Measurements from ENCODE around the gene SLC22A15. TPM values are rescaled to one million over a fixed set of nuclear protein-coding genes. Genes with fewer than 3 reads are reported as not detected.

The SLC22A15 gene
- total RNA-seq, 2 experiments from 2014 or later, result 0.07 to 0.25 TPM

DNA sequence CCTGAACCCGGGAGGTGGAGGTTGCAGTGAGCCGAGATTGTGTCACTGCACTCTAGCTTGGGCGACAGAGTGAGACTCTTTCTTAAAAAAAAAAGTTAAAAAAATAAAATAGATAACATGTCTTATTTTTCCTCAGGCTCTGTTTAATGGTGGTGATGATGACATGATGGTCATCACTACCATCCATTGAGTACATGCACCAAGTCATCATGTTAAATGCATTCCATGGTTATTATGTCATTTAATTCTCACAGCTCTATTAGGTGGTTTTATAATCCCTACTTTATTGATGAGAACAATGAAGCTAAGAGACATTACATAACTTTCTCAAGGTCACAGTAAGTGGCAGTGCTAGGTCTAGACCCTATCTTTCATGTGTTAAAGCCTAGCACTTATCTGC is 100.5 kb downstream of the SLC22A15 start:
- no peaks in the 10 kb centered on the region for H3K27me3 Mint-ChIP-seq
- no peaks in the 10 kb centered on the region for H3K36me3 Mint-ChIP-seq (ENCODE audit: low read depth)
- DNase-seq (no peak), ATAC-seq (no peak)
- no peaks in the 10 kb centered on the region for H3K9me3 Mint-ChIP-seq
- CTCF ChIA-PET, result no interaction called here
- H3K4me3 Mint-ChIP-seq, result no peak overlapping the region
- intact Hi-C loops (cut with micrococcal nuclease), result no loop called here
- POLR2A ChIA-PET, result no interaction called here
- TF ChIP-seq, protein P1, sequence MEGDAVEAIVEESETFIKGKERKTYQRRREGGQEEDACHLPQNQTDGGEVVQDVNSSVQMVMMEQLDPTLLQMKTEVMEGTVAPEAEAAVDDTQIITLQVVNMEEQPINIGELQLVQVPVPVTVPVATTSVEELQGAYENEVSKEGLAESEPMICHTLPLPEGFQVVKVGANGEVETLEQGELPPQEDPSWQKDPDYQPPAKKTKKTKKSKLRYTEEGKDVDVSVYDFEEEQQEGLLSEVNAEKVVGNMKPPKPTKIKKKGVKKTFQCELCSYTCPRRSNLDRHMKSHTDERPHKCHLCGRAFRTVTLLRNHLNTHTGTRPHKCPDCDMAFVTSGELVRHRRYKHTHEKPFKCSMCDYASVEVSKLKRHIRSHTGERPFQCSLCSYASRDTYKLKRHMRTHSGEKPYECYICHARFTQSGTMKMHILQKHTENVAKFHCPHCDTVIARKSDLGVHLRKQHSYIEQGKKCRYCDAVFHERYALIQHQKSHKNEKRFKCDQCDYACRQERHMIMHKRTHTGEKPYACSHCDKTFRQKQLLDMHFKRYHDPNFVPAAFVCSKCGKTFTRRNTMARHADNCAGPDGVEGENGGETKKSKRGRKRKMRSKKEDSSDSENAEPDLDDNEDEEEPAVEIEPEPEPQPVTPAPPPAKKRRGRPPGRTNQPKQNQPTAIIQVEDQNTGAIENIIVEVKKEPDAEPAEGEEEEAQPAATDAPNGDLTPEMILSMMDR (IDR thresholded peaks at IDR 0.05), result no peak
- H3K27ac Mint-ChIP-seq, result no peak overlapping the region
- H3K4me1 Mint-ChIP-seq (ENCODE audit: low read depth), result no peaks in the 10 kb centered on the region

DNA sequence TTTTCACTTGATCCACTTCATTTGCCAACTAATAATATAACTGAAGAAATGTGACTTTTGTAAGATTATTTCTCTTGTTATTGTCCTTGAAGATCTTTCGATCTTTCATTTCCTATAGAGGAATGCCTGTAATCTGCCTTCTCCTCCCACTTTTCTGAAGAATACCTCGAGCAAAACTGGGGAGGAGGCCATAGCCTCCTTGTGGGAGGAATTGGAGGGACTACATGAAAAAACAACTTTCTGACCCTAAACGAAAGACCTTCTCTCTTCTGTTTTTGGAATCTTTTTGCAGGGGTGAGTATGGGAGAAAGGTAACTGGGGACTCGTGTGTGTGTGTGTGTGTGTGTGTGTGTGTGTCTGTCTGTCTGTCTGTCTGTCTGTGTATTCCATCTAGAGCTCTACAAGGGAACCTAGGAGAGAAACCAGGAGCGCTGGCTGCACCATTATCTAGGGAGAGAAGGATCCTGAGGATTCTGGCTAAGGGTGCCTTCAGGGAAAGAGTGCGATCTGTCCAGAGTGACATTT is 102.4 kb downstream of the SLC22A15 start:
- ChIA-PET CTCF (no interaction called here), POLR2A (no interaction called here)
- H3K9me3 Mint-ChIP-seq, result no peaks in the 10 kb centered on the region
- no peaks in the 10 kb centered on the region for H3K36me3 Mint-ChIP-seq (ENCODE audit: low read depth)
- peaks cover 3% of the 10 kb centered on the region for H3K27me3 Mint-ChIP-seq
- no peaks in the 10 kb centered on the region for H3K4me1 Mint-ChIP-seq (ENCODE audit: low read depth)
- intact Hi-C loops (cut with micrococcal nuclease), result no loop called here
- H3K4me3 Mint-ChIP-seq, result no peak overlapping the region
- DNase-seq (no peak), ATAC-seq (no peak)
- TF ChIP-seq, protein P1 (IDR thresholded peaks at IDR 0.05), result no peak
- H3K27ac Mint-ChIP-seq, result no peak overlapping the region

DNA sequence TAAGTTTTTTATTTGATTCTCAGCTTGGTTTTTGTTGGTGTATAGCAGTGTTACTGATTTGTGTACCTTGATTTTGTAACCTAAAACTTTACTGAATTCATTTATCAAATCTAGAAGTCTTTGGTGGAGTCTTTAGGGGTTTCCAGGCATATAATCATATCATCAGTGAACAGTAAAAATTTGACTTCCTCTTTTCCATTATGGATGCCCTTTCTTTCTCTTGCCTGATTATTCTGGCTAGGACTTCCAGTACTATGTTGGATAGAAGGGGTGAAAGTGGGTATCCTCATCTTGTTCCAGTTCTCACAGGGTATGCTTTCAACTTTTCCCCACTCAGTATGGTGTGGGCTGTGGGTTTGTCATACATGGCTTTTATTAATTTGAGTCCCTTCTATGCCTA is 111.3 kb downstream of the SLC22A15 start:
- intact Hi-C loops (cut with micrococcal nuclease), result no loop called here
- Mint-ChIP-seq H3K9me3 (peaks cover 19% of the 10 kb centered on the region), H3K36me3 (ENCODE audit: low read depth) (peaks cover 3% of the 10 kb centered on the region), H3K27me3 (peaks cover 23% of the 10 kb centered on the region), H3K4me3 (no peak overlapping the region), H3K4me1 (ENCODE audit: low read depth) (no peaks in the 10 kb centered on the region), H3K27ac (no peak overlapping the region)
- no peak for DNase-seq
- ChIA-PET POLR2A (no interaction called here), CTCF (no interaction called here)
- TF ChIP-seq, protein P1 (IDR thresholded peaks at IDR 0.05), result no peak
- ATAC-seq, result no peak

DNA sequence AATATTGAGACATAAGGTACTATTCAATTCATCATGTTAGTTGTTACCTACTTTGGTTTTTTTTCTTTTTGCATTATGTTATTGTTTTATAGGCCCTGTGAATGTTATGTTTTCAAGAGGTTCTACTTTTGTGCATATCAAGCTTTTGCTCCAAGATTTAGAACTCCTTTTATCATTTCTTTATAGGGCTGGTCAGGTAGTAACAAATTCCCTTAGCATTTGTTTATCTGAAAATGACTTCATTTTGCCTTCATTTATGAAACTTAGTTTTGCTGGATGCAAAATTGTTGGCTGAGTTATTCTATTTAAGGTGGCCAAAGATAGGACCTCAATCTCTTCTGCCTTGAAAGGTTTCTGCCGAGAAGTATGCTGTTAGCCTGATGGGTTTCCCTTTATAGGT is 113.6 kb downstream of the SLC22A15 start:
- Mint-ChIP-seq H3K27me3 (peaks cover 26% of the 10 kb centered on the region), H3K4me3 (no peak overlapping the region), H3K36me3 (ENCODE audit: low read depth) (peaks cover 3% of the 10 kb centered on the region), H3K9me3 (peaks cover 19% of the 10 kb centered on the region), H3K27ac (no peak overlapping the region), H3K4me1 (ENCODE audit: low read depth) (no peaks in the 10 kb centered on the region)
- TF ChIP-seq, protein P1 (IDR thresholded peaks at IDR 0.05), result no peak
- CTCF ChIA-PET, result no interaction called here
- intact Hi-C loops (cut with micrococcal nuclease), result no loop called here
- DNase-seq (no peak), ATAC-seq (no peak)
- POLR2A ChIA-PET, result interaction anchor here (0.7 kb wide), 1 partner anchor 1630 kb away, joined by 3 read pairs; no protein-coding TSS in a partner anchor

DNA sequence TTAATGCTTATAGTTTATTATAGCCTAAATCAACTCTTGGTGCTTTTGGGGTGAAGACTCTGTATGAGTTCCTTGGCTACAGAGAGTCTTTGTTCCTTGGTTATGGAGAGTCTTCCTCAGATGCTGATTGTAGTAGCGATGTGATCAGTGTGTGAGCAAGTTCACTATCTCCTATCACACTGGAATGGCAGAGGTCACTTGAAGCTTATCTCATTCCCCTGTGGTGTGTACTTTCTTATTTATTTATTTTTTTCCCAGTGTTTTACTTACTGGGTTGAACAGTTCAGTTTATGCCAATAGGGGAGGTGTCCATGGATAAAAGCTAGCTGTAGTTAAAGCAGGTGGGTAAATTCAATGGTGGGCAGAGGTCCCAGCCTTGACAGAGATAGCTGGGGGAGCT is 114.8 kb downstream of the SLC22A15 start:
- H3K9me3 Mint-ChIP-seq, result peaks cover 19% of the 10 kb centered on the region
- TF ChIP-seq, protein P1 (IDR thresholded peaks at IDR 0.05), result no peak
- ChIA-PET POLR2A (no interaction called here), CTCF (no interaction called here)
- ATAC-seq (no peak), DNase-seq (no peak)
- peaks cover 27% of the 10 kb centered on the region for H3K27me3 Mint-ChIP-seq
- H3K36me3 Mint-ChIP-seq (ENCODE audit: low read depth), result peaks cover 3% of the 10 kb centered on the region
- H3K4me3 Mint-ChIP-seq, result no peak overlapping the region
- H3K4me1 Mint-ChIP-seq (ENCODE audit: low read depth), result no peaks in the 10 kb centered on the region
- H3K27ac Mint-ChIP-seq, result no peak overlapping the region
- intact Hi-C loops (cut with micrococcal nuclease), result no loop called here
